Stimulated activated CD4-positive, alpha-beta T cell treated with anti-CD3 and anti-CD28 coated beads, TNF-alpha, amount 100 ng/mL, for 24 hours (primary cell): Measurements from ENCODE around the gene DNAI1.
A peak's percentile ranks its signal among the peaks of the same experiment; 100 is the strongest.
"Not testable (repeated sequence)": the region's sequence is repeated elsewhere in the genome, so short reads cannot be mapped to it uniquely, and the experiment has no call there.

Source experiments
- DNase-seq, 3 experiments: peaks; one replicate each; pipeline ENCODE4 v3.0.0-alpha.2; 2020; ENCODE audit warnings: low read depth in 3 of 3

Gene DNAI1

GRCh38 chr9:34512131-34513078 lies 53.8 kb downstream of the DNAI1 start:
- DNase-seq: no peak

GRCh38 chr9:34513567-34514214 lies 55.1 kb downstream of the DNAI1 start:
- DNase-seq: no peak

GRCh38 chr9:34514401-34514800 lies 55.8 kb downstream of the DNAI1 start:
- DNase-seq: no peak

- no peak for DNase-seq
Measured at GRCh38 chr9:34514816-34515215, 56.2 kb downstream of the DNAI1 start.

- no peak for DNase-seq
Measured at GRCh38 chr9:34515959-34516358, 57.4 kb downstream of the DNAI1 start.

GRCh38 chr9:34517185-34517584 lies 58.6 kb downstream of the DNAI1 start:
- no peak for DNase-seq

- DNase-seq: no peak
Measured at GRCh38 chr9:34518110-34518616, 59.6 kb downstream of the DNAI1 start.

GRCh38 chr9:34518896-34519295 lies 60.3 kb downstream of the DNAI1 start:
- DNase-seq: no peak

- no peak for DNase-seq
Measured at GRCh38 chr9:34519321-34520020, 60.9 kb downstream of the DNAI1 start.

- DNase-seq: no peak
Measured at GRCh38 chr9:34520096-34520495, 61.5 kb downstream of the DNAI1 start.

GRCh38 chr9:34520505-34521385 lies 62.1 kb downstream of the DNAI1 start:
- no peak for DNase-seq

- DNase-seq: no peak
Measured at GRCh38 chr9:34521406-34522045, 62.9 kb downstream of the DNAI1 start.

- no peak for DNase-seq
Measured at GRCh38 chr9:34522091-34522887, 63.7 kb downstream of the DNAI1 start.

GRCh38 chr9:34522971-34523797 lies 64.6 kb downstream of the DNAI1 start, which contains the start of gene ENHO:
ENHO (minus strand) TSS chr9:34522990; CDS start chr9:34521695, 1,295 bp downstream.
- DNase-seq: peak; percentile 78 to 88 (median 84)

- no peak for DNase-seq
Measured at GRCh38 chr9:34524349-34524748, 65.7 kb downstream of the DNAI1 start.

- no peak for DNase-seq
Measured at GRCh38 chr9:34526026-34526425, 67.4 kb downstream of the DNAI1 start.

- not testable (repeated sequence) for DNase-seq
Measured at GRCh38 chr9:34532041-34532440, 73.4 kb downstream of the DNAI1 start.

- no peak for DNase-seq
Measured at GRCh38 chr9:34536685-34537084, 78.1 kb downstream of the DNAI1 start.

- no peak for DNase-seq
Measured at GRCh38 chr9:34540827-34541226, 82.2 kb downstream of the DNAI1 start.
